Peyer's patch (tissue), 4 donors: ENCODE data around the gene PSG4.
"Not testable (repeated sequence)": the region's sequence is repeated elsewhere in the genome, so short reads cannot be mapped to it uniquely, and the experiment has no call there.

Experiments used
- CTCF ChIP-seq, 6 experiments: fragments of 450-650 bp in 4 of 6; fragments of 200-600 bp in 2 of 6; sonication (generic) in 1 of 6; IDR thresholded peaks; one replicate each; pipeline ENCODE4 v1.5.1; 2017 to 2019; ENCODE audit warnings: antibody characterized with exemption in 6 of 6, mild to moderate bottlenecking in 3 of 6, moderate library complexity in 1 of 6
- POLR2A ChIP-seq, 2 donors: fragments of 450-650 bp; IDR thresholded peaks; one replicate each; pipeline ENCODE4 v1.5.1; 2017; ENCODE audit warnings: antibody characterized with exemption in 2 of 2, mild to moderate bottlenecking in 2 of 2, moderate library complexity in 2 of 2

DNA sequence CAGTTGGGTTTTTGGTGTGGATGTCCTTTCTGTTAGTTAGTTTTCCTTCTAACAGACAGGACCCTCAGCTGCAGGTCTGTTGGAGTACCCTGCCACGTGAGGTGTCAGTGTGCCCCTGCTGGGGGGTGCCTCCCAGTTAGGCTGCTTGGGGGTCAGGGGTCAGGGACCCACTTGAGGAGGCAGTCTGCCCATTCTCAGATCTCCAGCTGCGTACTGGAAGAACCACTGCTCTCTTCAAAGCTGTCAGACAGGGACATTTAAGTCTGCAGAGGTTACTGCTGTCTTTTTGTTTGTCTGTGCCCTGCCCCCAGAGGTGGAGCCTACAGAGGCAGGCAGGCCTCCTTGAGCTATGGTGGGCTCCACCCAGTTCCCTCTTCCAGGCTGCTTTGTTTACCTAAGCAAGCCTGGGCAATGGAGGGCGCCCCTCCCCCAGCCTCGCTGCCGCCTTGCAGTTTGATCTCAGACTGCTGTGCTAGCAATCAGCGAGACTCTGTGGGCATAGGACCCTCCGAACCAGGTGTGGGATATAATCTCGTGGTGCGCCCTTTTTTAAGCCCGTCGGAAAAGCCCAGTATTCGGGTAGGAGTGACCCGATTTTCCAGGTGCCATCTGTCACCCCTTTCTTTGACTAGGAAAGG is 41.9 kb upstream of the PSG4 start:
- TF ChIP-seq CTCF, POLR2A (IDR thresholded peaks at IDR 0.05): not testable (repeated sequence)
